Tibial artery (tissue), 4 donors: ENCODE results near the gene RGS7.

Experiments
- DNase-seq, 2 donors: peaks; one replicate each; pipeline ENCODE4 v3.0.0-alpha.2; 2019
- H3K27ac ChIP-seq, 2 donors: fragments of 200-600 bp; sonication (generic) in 1 of 2; 1 replicate in 1 of 2; 2 replicates in 1 of 2; pipeline ENCODE4 v1.5.1; 2018 to 2019; ENCODE audit warnings: mild to moderate bottlenecking in 1 of 2
- H3K27me3 ChIP-seq, 2 donors: fragments of 200-600 bp; sonication (generic) in 1 of 2; one replicate each; pipeline versions ENCODE4 v1.5.1 to v1.6.0; 2016 to 2019
- H3K36me3 ChIP-seq, 3 donors: fragments of 200-600 bp; sonication (generic) in 2 of 3; one replicate each; pipeline ENCODE4 v1.5.1; 2016 to 2019; ENCODE audit warnings: mild to moderate bottlenecking in 2 of 3
- H3K4me1 ChIP-seq, 4 donors: fragments of 200-600 bp; sonication (generic) in 2 of 4; 1 replicate in 3 of 4; 2 replicates in 1 of 4; pipeline ENCODE4 v1.5.1; 2016 to 2019
- H3K4me3 ChIP-seq, 2 donors: fragments of 200-600 bp; sonication (generic) in 1 of 2; 1 replicate in 1 of 2; 2 replicates in 1 of 2; pipeline ENCODE4 v1.5.1; 2018 to 2019; ENCODE audit warnings: mild to moderate bottlenecking in 2 of 2
- H3K9me3 ChIP-seq, 3 donors: fragments of 200-600 bp; sonication (generic) in 1 of 3; one replicate each; pipeline ENCODE4 v1.5.1; 2016 to 2019
- CTCF ChIP-seq, 2 experiments: fragments of 200-600 bp in 1 of 2; fragments of 450-650 bp in 1 of 2; IDR thresholded peaks; one replicate each; pipeline ENCODE4 v1.5.1; 2017 to 2019; ENCODE audit warnings: antibody characterized with exemption in 2 of 2, mild to moderate bottlenecking in 1 of 2, moderate library complexity in 1 of 2
- intact Hi-C: fragments of 100-400 bp; cut with DNase I; formaldehyde crosslinking; loops from one replicate; pipeline ENCODE4 v1.15.0; 2023; ENCODE audit warnings: low total_unique reads

Gene RGS7

GRCh38 chr1:241240069-241240468 is 116.9 kb downstream of the RGS7 start:
- H3K9me3 ChIP-seq, result no peaks in the 10 kb centered on the region
- DNase-seq, result no peak
- no peak for TF ChIP-seq CTCF (IDR thresholded peaks at IDR 0.05)

GRCh38 chr1:241237873-241238272 is 119.1 kb downstream of the RGS7 start:
- H3K27me3 ChIP-seq, result no peaks in the 10 kb centered on the region
- H3K27ac ChIP-seq, result no peak overlapping the region
- no peaks in the 10 kb centered on the region for H3K36me3 ChIP-seq
- H3K4me1 ChIP-seq, result no peaks in the 10 kb centered on the region
- no peak for DNase-seq
- no peak overlapping the region for H3K4me3 ChIP-seq
- intact Hi-C loops, result no loop called here
- no peak for TF ChIP-seq CTCF (IDR thresholded peaks at IDR 0.05)
- no peaks in the 10 kb centered on the region for H3K9me3 ChIP-seq

More at GRCh38 chr1:241240069-241240468, 116.9 kb downstream of the RGS7 start:
- intact Hi-C loops, result no loop called here
- H3K27me3 ChIP-seq, result no peaks in the 10 kb centered on the region
- H3K36me3 ChIP-seq, result no peaks in the 10 kb centered on the region
- H3K4me3 ChIP-seq, result no peak overlapping the region
- H3K4me1 ChIP-seq, result no peaks in the 10 kb centered on the region
- H3K27ac ChIP-seq, result no peak overlapping the region

- H3K27me3 ChIP-seq, result no peaks in the 10 kb centered on the region
- no peaks in the 10 kb centered on the region for H3K36me3 ChIP-seq
- intact Hi-C loops, result no loop called here
- no peak overlapping the region for H3K4me3 ChIP-seq
- TF ChIP-seq CTCF (IDR thresholded peaks at IDR 0.05), result no peak
- H3K9me3 ChIP-seq, result no peaks in the 10 kb centered on the region
- no peak overlapping the region for H3K27ac ChIP-seq
- DNase-seq, result no peak
- no peaks in the 10 kb centered on the region for H3K4me1 ChIP-seq
Measured at GRCh38 chr1:241235256-241235897, 121.6 kb downstream of the RGS7 start.

- H3K27me3 ChIP-seq, result no peaks in the 10 kb centered on the region
- intact Hi-C loops, result no loop called here
- H3K4me1 ChIP-seq, result no peaks in the 10 kb centered on the region
- H3K9me3 ChIP-seq, result no peaks in the 10 kb centered on the region
- no peak overlapping the region for H3K4me3 ChIP-seq
- TF ChIP-seq CTCF (IDR thresholded peaks at IDR 0.05), result no peak
- H3K36me3 ChIP-seq, result no peaks in the 10 kb centered on the region
- no peak overlapping the region for H3K27ac ChIP-seq
- no peak for DNase-seq
Measured at GRCh38 chr1:241229711-241230110, 127.3 kb downstream of the RGS7 start.

- Histone ChIP-seq H3K36me3 (no peaks in the 10 kb centered on the region), H3K27ac (no peak overlapping the region), H3K4me3 (no peak overlapping the region), H3K4me1 (no peaks in the 10 kb centered on the region), H3K9me3 (peaks cover 0 to 4% (median 0%) of the 10 kb centered on the region in 3 donors), H3K27me3 (no peaks in the 10 kb centered on the region)
- DNase-seq, result no peak
- no peak for TF ChIP-seq CTCF (IDR thresholded peaks at IDR 0.05)
- intact Hi-C loops, result no loop called here
Measured at GRCh38 chr1:241229216-241229615, 127.8 kb downstream of the RGS7 start.

GRCh38 chr1:241228339-241228738 is 128.7 kb downstream of the RGS7 start:
- TF ChIP-seq CTCF (IDR thresholded peaks at IDR 0.05), result no peak
- no peak for DNase-seq
- intact Hi-C loops, result no loop called here
- H3K36me3 ChIP-seq, result no peaks in the 10 kb centered on the region
- H3K27ac ChIP-seq, result no peak overlapping the region
- no peaks in the 10 kb centered on the region for H3K4me1 ChIP-seq
- peaks cover 0 to 5% (median 0%) of the 10 kb centered on the region in 3 donors for H3K9me3 ChIP-seq
- no peak overlapping the region for H3K4me3 ChIP-seq
- H3K27me3 ChIP-seq, result no peaks in the 10 kb centered on the region
